Measurements from ENCODE around the gene E4F1. TPM values are rescaled to one million over a fixed set of nuclear protein-coding genes. Genes with fewer than 3 reads are reported as not detected.

Gene E4F1
- total RNA-seq, 1 experiment from 2014 or later, result 34.4 TPM

GRCh38 chr16:2252806-2253148 lies 29.4 kb downstream of the E4F1 start:
- Mint-ChIP-seq H3K36me3 (peaks cover 46% of the 10 kb centered on the region), H3K9me3 (no peaks in the 10 kb centered on the region)

More at GRCh38 chr16:2252806-2253148, 29.4 kb downstream of the E4F1 start:
- H3K27me3 Mint-ChIP-seq (ENCODE audit: low read depth), result no peaks in the 10 kb centered on the region
- CTCF ChIA-PET, result interaction anchor here (1.2 to 3.8 kb wide), 6 partner anchors 11 to 248 kb away, joined by 5 to 62 read pairs (median 16); partner anchors contain the start of gene CASKIN1
- POLR2A ChIA-PET, result interaction anchor here (1.5 to 4.7 kb wide), 4 partner anchors 10 to 97 kb away, joined by 7 to 28 read pairs (median 10); partner anchors contain the start of genes DNASE1L2 and TRAF7
- no peak for TF ChIP-seq NR2C2 (CRISPR knock-in tag; IDR thresholded peaks at IDR 0.05)
- TF ChIP-seq USF2 (CRISPR knock-in tag; IDR thresholded peaks at IDR 0.05), result no peak
- no peak for TF ChIP-seq ZNF138 (CRISPR knock-in tag; conservative IDR thresholded peaks at IDR 0.05)
- TF ChIP-seq ZNF281 (CRISPR knock-in tag; IDR thresholded peaks at IDR 0.05), result no peak
- no peak for TF ChIP-seq CREB1 (CRISPR knock-in tag; IDR thresholded peaks at IDR 0.05)
- TF ChIP-seq IRF1 (CRISPR knock-in tag; IDR thresholded peaks at IDR 0.05), result no peak
- no peak for TF ChIP-seq PREB (CRISPR knock-in tag; IDR thresholded peaks at IDR 0.05; ENCODE audit: borderline replicate concordance)
- TF ChIP-seq EMX1 (CRISPR knock-in tag; IDR thresholded peaks at IDR 0.05), result no peak
- no peak for TF ChIP-seq PRRX2 (CRISPR knock-in tag; IDR thresholded peaks at IDR 0.05)
- no peak for TF ChIP-seq ATF6 (CRISPR knock-in tag; IDR thresholded peaks at IDR 0.05)
- TF ChIP-seq ATF1 (CRISPR knock-in tag; IDR thresholded peaks at IDR 0.05), result no peak
- no peak for TF ChIP-seq ZBTB21 (CRISPR knock-in tag; IDR thresholded peaks at IDR 0.05; ENCODE audit: borderline replicate concordance)
- no peak for TF ChIP-seq PRDM15 (CRISPR knock-in tag; IDR thresholded peaks at IDR 0.05)
- TF ChIP-seq CBFB (CRISPR knock-in tag; IDR thresholded peaks at IDR 0.05; ENCODE audit: low read depth), result no peak
- TF ChIP-seq SMAD4 (CRISPR knock-in tag; IDR thresholded peaks at IDR 0.05), result no peak
- no peak for TF ChIP-seq GABPB1 (CRISPR knock-in tag; IDR thresholded peaks at IDR 0.05)
- no peak for TF ChIP-seq MYBL2 (CRISPR knock-in tag; IDR thresholded peaks at IDR 0.05)
- TF ChIP-seq TCF7 (CRISPR knock-in tag; IDR thresholded peaks at IDR 0.05; ENCODE audit: low read depth), result no peak
- no peak for TF ChIP-seq ELF4 (CRISPR knock-in tag; IDR thresholded peaks at IDR 0.05; ENCODE audit: low read depth)
- DNase-seq (ENCODE audit: low spot score) (no peak), ATAC-seq (no peak)
- H3K27ac Mint-ChIP-seq, result peak overlapping the region; percentile 81
- H3K4me1 Mint-ChIP-seq, result peaks cover 9% of the 10 kb centered on the region
- no peak overlapping the region for H3K4me3 Mint-ChIP-seq
